Neural cell (in vitro differentiated cells): ENCODE results near the gene KRT78. TPM values are rescaled to one million over a fixed set of nuclear protein-coding genes. Genes with fewer than 3 reads are reported as not detected.
"Not testable (repeated sequence)": the region's sequence is repeated elsewhere in the genome, so short reads cannot be mapped to it uniquely, and the experiment has no call there.

Experiments
- H2AFZ ChIP-seq: fragments of 200-600, 300-800 bp; sonication (generic), shearing (Covaris generic); 2 replicates; pipeline ENCODE4 v1.6.0; 2014; ENCODE audit warnings: low read depth, mild to moderate bottlenecking, antibody characterized with exemption, low read length, moderate library complexity
- H3F3A ChIP-seq: fragments of 200-600 bp; shearing (Covaris generic); 2 replicates; pipeline ENCODE4 v1.6.1; 2016; ENCODE audit warnings: mild to moderate bottlenecking, moderate library complexity, mixed read lengths, antibody characterized with exemption, low read length; ENCODE audit not compliant: insufficient read depth, poor library complexity, severe bottlenecking
- H3K27ac ChIP-seq: fragments of 200-600, 300-800 bp; sonication (generic), shearing (Covaris generic); 2 replicates; pipeline ENCODE4 v1.5.1; 2014; ENCODE audit warnings: mild to moderate bottlenecking, low read length, moderate library complexity
- H3K27me3 ChIP-seq: fragments of 300-800, 200-600 bp; sonication (generic), shearing (Covaris generic); 2 replicates; pipeline ENCODE4 v1.6.0; 2014; ENCODE audit warnings: mild to moderate bottlenecking, low read depth, low read length, moderate library complexity; ENCODE audit not compliant: insufficient read depth
- H3K36me3 ChIP-seq: fragments of 300-800, 200-600 bp; sonication (generic), shearing (Covaris generic); 2 replicates; pipeline ENCODE4 v1.5.1; 2014; ENCODE audit warnings: mild to moderate bottlenecking, antibody characterized with exemption, low read length, moderate library complexity; ENCODE audit not compliant: insufficient read depth
- H3K4me2 ChIP-seq: fragments of 300-800, 200-600 bp; sonication (generic), shearing (Covaris generic); 2 replicates; pipeline ENCODE4 v1.6.0; 2014; ENCODE audit warnings: mild to moderate bottlenecking, low read length
- H3K4me3 ChIP-seq: fragments of 300-800, 200-600 bp; sonication (generic), shearing (Covaris generic); 2 replicates; pipeline ENCODE4 v1.5.1; 2014; ENCODE audit warnings: mild to moderate bottlenecking, low read length, moderate library complexity
- H3K79me2 ChIP-seq: fragments of 200-600 bp; shearing (Covaris generic); replicated peaks from 2 replicates; pipeline ENCODE4 v1.6.0; 2014; ENCODE audit warnings: mild to moderate bottlenecking, low read length, moderate library complexity; ENCODE audit not compliant: insufficient read depth
- H3K9ac ChIP-seq: fragments of 300-800, 200-600 bp; sonication (generic), shearing (Covaris generic); 2 replicates; pipeline ENCODE4 v1.6.1; 2016; ENCODE audit warnings: mild to moderate bottlenecking, low read length, mixed read lengths
- H3K9me2 ChIP-seq: fragments of 200-600 bp; shearing (Covaris generic); 2 replicates; pipeline ENCODE4 v1.6.1; 2016; ENCODE audit warnings: mild to moderate bottlenecking, low read length, mixed read lengths; ENCODE audit not compliant: insufficient read depth
- H3K9me3 ChIP-seq: fragments of 200-600, 300-800 bp; sonication (generic), shearing (Covaris generic); 2 replicates; pipeline ENCODE4 v1.6.1; 2016; ENCODE audit warnings: mild to moderate bottlenecking, mixed run types, low read length, moderate library complexity, mixed read lengths
- H4K20me1 ChIP-seq: fragments of 200-600 bp; shearing (Covaris generic); 2 replicates; pipeline ENCODE4 v1.6.1; 2016; ENCODE audit warnings: mild to moderate bottlenecking, mixed run types; ENCODE audit not compliant: insufficient read depth
- CTCF ChIP-seq: fragments of 450-650 bp; IDR thresholded peaks from 2 replicates; pipeline ENCODE4 v1.5.1; 2014; ENCODE audit warnings: antibody characterized with exemption, mild to moderate bottlenecking, moderate library complexity; ENCODE audit not compliant: poor library complexity, severe bottlenecking
- EP300 ChIP-seq: fragments of 450-650 bp; conservative IDR thresholded peaks from 2 replicates; pipeline ENCODE4 v1.6.1; 2014; ENCODE audit warnings: antibody characterized with exemption, mild to moderate bottlenecking, moderate library complexity; ENCODE audit not compliant: poor library complexity, severe bottlenecking
- EZH2 ChIP-seq: fragments of 200-600, 300-800 bp; shearing (Covaris generic), sonication (generic); IDR thresholded peaks from 2 replicates; pipeline ENCODE4 v1.6.1; 2014; ENCODE audit warnings: antibody characterized with exemption, low read length, borderline replicate concordance, mild to moderate bottlenecking; ENCODE audit not compliant: insufficient read depth, poor library complexity, severe bottlenecking
- MXI1 ChIP-seq: fragments of 450-650 bp; conservative IDR thresholded peaks from 2 replicates; pipeline ENCODE4 v1.6.1; 2014; ENCODE audit warnings: antibody characterized with exemption, mild to moderate bottlenecking; ENCODE audit not compliant: poor library complexity, severe bottlenecking
- POLR2AphosphoS5 ChIP-seq: IDR thresholded peaks from 2 replicates; pipeline ENCODE4 v1.6.1; 2012
- RAD21 ChIP-seq: fragments of 450-650 bp; conservative IDR thresholded peaks from 2 replicates; pipeline ENCODE4 v1.6.1; 2014; ENCODE audit warnings: antibody characterized with exemption, mild to moderate bottlenecking, moderate library complexity
- REST ChIP-seq: IDR thresholded peaks from 2 replicates; pipeline ENCODE4 v1.6.1; 2012; ENCODE audit warnings: borderline replicate concordance
- SMC3 ChIP-seq: fragments of 450-650 bp; conservative IDR thresholded peaks from 2 replicates; pipeline ENCODE4 v1.6.1; 2014; ENCODE audit warnings: antibody characterized with exemption, mild to moderate bottlenecking, moderate library complexity; ENCODE audit not compliant: poor library complexity
- TAF1 ChIP-seq: IDR thresholded peaks from 2 replicates; pipeline ENCODE4 v1.6.1; 2012; ENCODE audit warnings: low read depth
- polyA plus RNA-seq: library from polyadenylated mRNA; depleted of rRNA; stranded (reverse); fragments of >200 nt; gene quantifications from 2 replicates; pipeline ENCODE4 v1.2.3, GENCODE V29; 2014

KRT78 gene
- polyA plus RNA-seq, 1 donor from 2014 or later, result not detected

GRCh38 chr12:52795694-52796428 lies 52.9 kb downstream of the KRT78 start, which contains the start of gene KRT3:
KRT3 (minus strand) TSS chr12:52796117; CDS start chr12:52796042, 75 bp downstream.
- H3K27me3 ChIP-seq, result no peaks in the 10 kb centered on the region
- H2AFZ ChIP-seq, result no peak within 1 kb of the TSS
- no peak within 1 kb of the TSS for H3K9ac ChIP-seq
- no peak within 1 kb of the TSS for H3K27ac ChIP-seq
- TF ChIP-seq CTCF (no peak), MXI1 (no peak), RAD21 (no peak), EZH2 (no peak), TAF1 (no peak), POLR2AphosphoS5 (no peak), REST (no peak), EP300 (no peak), SMC3 (no peak)
- H4K20me1 ChIP-seq, result no peaks in the 10 kb centered on the region
- no peaks in the 10 kb centered on the region for H3K9me2 ChIP-seq
- no peaks in the 10 kb centered on the region for H3K9me3 ChIP-seq
- no peak within 1 kb of the TSS for H3K4me3 ChIP-seq
- H3K4me2 ChIP-seq, result no peak within 1 kb of the TSS
- no peaks in the 10 kb centered on the region for H3F3A ChIP-seq
- no peaks in the 10 kb centered on the region for H3K79me2 ChIP-seq
- no peaks in the 10 kb centered on the region for H3K36me3 ChIP-seq

- H4K20me1 ChIP-seq, H3K9me2 ChIP-seq, H2AFZ ChIP-seq, H3K9ac ChIP-seq, H3K79me2 ChIP-seq, H3K9me3 ChIP-seq, H3K27me3 ChIP-seq, H3K27ac ChIP-seq, H3F3A ChIP-seq, H3K36me3 ChIP-seq, H3K4me2 ChIP-seq, H3K4me3 ChIP-seq: not testable (repeated sequence)
Measured at GRCh38 chr12:52795332-52795674, 53.5 kb downstream of the KRT78 start.
